Sigmoid colon (tissue), 7 donors: ENCODE measurements around the gene C1QTNF6. TPM values are rescaled to one million over a fixed set of nuclear protein-coding genes. Genes with fewer than 3 reads are reported as not detected.
"Not testable (repeated sequence)": the region's sequence is repeated elsewhere in the genome, so short reads cannot be mapped to it uniquely, and the experiment has no call there.

ENCODE experiments used
- DNase-seq: peaks from one replicate; pipeline ENCODE4 v3.0.0-alpha.2; 2019
- H3K27ac ChIP-seq, 4 donors: fragments of 200-600 bp; sonication (generic); one replicate each; pipeline ENCODE4 v1.5.1; 2016 to 2019; ENCODE audit warnings: mild to moderate bottlenecking in 1 of 4
- H3K27me3 ChIP-seq, 3 donors: fragments of 200-600 bp; sonication (generic); one replicate each; pipeline ENCODE4 v1.5.1; 2019; ENCODE audit warnings: mild to moderate bottlenecking in 1 of 3
- H3K36me3 ChIP-seq, 4 donors: fragments of 200-600 bp; sonication (generic); one replicate each; pipeline ENCODE4 v1.5.1; 2016 to 2019
- H3K4me1 ChIP-seq, 4 donors: fragments of 200-600 bp; sonication (generic); one replicate each; pipeline ENCODE4 v1.5.1; 2017 to 2019
- H3K4me3 ChIP-seq, 4 donors: fragments of 200-600 bp; sonication (generic); one replicate each; pipeline ENCODE4 v1.5.1; 2017 to 2019; ENCODE audit warnings: mild to moderate bottlenecking in 2 of 4, moderate library complexity in 1 of 4
- H3K9me3 ChIP-seq, 4 donors: fragments of 200-600 bp in 3 of 4; sonication (generic) in 3 of 4; one replicate each; pipeline versions ENCODE4 v1.5.1 to v1.6.1; 2013 to 2019
- EP300 ChIP-seq, 4 donors: sonication (generic); formaldehyde crosslinking; IDR thresholded peaks; one replicate each; pipeline ENCODE4 v1.6.1; 2017; ENCODE audit warnings: antibody characterized with exemption in 4 of 4
- POLR2A ChIP-seq, 2 donors: fragments of 450-650 bp; IDR thresholded peaks; one replicate each; pipeline ENCODE4 v1.6.1; 2016; ENCODE audit warnings: antibody characterized with exemption in 2 of 2, mild to moderate bottlenecking in 2 of 2, moderate library complexity in 2 of 2
- POLR2AphosphoS5 ChIP-seq, 4 donors: sonication (generic); formaldehyde crosslinking; IDR thresholded peaks; one replicate each; pipeline ENCODE4 v1.6.1; 2017; ENCODE audit warnings: antibody characterized with exemption in 4 of 4
- WGBS, 2 donors: extraction: QIAGEN DNeasy Blood & Tissue Kit; methylation state at CpG; one replicate each; pipeline ENCODE4 v1.1.7; 2013; 5-methylcytosine and 5-hydroxymethylcytosine counted together
- intact Hi-C: fragments of 100-400 bp; cut with DNase I; formaldehyde crosslinking; loops from one replicate; pipeline ENCODE4 v1.15.1; 2023
- polyA plus RNA-seq, 3 donors: library from polyadenylated mRNA; stranded (reverse); fragments of 200-250 nt; gene quantifications; one replicate each; pipeline ENCODE4 v1.2.3, GENCODE V29; 2013
- total RNA-seq, 4 donors: library from RNA; depleted of rRNA; stranded (reverse); fragments of >200 nt; gene quantifications; one replicate each; pipeline ENCODE4 v1.1.0, GENCODE V29; 2016
- TF ChIP-seq, protein P1 (sequence below), 4 experiments: fragments of 450-650 bp in 3 of 4; fragments of 200-600 bp in 1 of 4; IDR thresholded peaks; one replicate each; pipeline ENCODE4 v1.5.1; 2016 to 2019; ENCODE audit warnings: antibody characterized with exemption in 4 of 4, mild to moderate bottlenecking in 3 of 4, moderate library complexity in 2 of 4
- donor health status: healthy with polysubstance abuse.
- donor health status: Bipolar disorder and iron deficiency.
- donor health status: healthy.

Gene C1QTNF6
- total RNA-seq (1 to 10 TPM; 1.1 to 5.5 (median 1.6) TPM), polyA plus RNA-seq (10 to 100 TPM in 1 of 3 donors, 1 to 10 TPM in 2; 1.8 to 12.1 (median 1.8) TPM)

DNA sequence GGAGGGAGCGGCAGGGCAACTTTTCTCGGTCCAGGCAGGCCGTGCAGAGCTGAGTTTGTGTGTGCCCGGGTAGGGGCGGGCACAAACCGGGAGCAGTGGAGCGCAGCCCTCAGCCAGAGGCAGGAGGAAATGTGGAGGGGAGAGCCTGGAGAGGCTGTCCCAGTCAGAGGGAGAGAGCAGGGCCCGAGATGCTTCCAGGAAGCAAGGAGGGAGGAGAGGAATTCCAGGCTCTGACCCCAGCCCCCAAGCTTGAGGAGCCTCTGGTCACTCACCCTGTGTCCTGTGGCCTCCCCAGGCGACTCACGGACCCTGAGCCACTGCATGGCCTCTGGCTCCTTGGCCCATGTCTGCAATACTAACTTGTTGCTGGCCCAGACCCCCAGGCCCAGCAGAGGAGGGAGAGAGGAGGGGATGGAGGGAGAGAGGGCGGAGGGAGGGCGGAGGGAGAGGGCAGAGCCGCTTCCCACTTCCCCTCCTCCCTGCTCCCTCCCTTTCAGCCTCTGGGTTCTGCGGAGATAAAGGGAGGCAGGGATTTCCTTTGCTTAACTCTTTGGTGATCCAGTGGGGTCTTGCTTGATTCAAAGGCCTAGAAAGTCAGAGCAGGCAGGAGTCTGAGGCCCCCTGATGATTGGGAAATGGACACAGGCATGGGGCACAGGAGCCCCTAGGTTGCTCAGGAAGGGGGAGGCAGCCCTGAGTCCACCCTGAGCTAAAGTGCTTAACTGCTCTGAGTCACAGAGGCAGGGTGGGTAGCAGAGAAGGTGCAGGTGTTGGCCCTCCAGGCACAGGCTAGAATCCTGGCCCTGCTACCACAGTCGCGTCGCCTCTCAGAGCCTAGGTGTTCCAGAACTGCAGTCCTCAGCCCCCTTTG, at the start of gene C1QTNF6:
TSS of gene C1QTNF6 (minus strand) at position 357 of the 871 bp plus-strand sequence. CDS start at position 323, 34 bp downstream.
- WGBS, 2 donors: 20 to 50% methylated on average over 17 of the region's 17 CpGs
- H3K4me1 ChIP-seq: peaks cover 0 to 42% (median 29%) of the 10 kb centered on the region in 4 donors
- peak; percentile 68 for DNase-seq
- peak within 1 kb of the TSS; percentile 82 to 88 (median 84) for H3K27ac ChIP-seq
- H3K36me3 ChIP-seq: no peaks in the 10 kb centered on the region
- TF ChIP-seq EP300 (IDR thresholded peaks at IDR 0.05) (no peak), POLR2A (IDR thresholded peaks at IDR 0.05) (no peak), POLR2AphosphoS5 (IDR thresholded peaks at IDR 0.05) (no peak)
- TF ChIP-seq, protein P1, sequence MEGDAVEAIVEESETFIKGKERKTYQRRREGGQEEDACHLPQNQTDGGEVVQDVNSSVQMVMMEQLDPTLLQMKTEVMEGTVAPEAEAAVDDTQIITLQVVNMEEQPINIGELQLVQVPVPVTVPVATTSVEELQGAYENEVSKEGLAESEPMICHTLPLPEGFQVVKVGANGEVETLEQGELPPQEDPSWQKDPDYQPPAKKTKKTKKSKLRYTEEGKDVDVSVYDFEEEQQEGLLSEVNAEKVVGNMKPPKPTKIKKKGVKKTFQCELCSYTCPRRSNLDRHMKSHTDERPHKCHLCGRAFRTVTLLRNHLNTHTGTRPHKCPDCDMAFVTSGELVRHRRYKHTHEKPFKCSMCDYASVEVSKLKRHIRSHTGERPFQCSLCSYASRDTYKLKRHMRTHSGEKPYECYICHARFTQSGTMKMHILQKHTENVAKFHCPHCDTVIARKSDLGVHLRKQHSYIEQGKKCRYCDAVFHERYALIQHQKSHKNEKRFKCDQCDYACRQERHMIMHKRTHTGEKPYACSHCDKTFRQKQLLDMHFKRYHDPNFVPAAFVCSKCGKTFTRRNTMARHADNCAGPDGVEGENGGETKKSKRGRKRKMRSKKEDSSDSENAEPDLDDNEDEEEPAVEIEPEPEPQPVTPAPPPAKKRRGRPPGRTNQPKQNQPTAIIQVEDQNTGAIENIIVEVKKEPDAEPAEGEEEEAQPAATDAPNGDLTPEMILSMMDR (IDR thresholded peaks at IDR 0.05): no peak
- H3K9me3 ChIP-seq: no peaks in the 10 kb centered on the region
- peak within 1 kb of the TSS in 3 of 4 donors; percentile 38 to 47 (median 42) for H3K4me3 ChIP-seq
- H3K27me3 ChIP-seq: no peaks in the 10 kb centered on the region
- intact Hi-C loops: no loop called here

DNA sequence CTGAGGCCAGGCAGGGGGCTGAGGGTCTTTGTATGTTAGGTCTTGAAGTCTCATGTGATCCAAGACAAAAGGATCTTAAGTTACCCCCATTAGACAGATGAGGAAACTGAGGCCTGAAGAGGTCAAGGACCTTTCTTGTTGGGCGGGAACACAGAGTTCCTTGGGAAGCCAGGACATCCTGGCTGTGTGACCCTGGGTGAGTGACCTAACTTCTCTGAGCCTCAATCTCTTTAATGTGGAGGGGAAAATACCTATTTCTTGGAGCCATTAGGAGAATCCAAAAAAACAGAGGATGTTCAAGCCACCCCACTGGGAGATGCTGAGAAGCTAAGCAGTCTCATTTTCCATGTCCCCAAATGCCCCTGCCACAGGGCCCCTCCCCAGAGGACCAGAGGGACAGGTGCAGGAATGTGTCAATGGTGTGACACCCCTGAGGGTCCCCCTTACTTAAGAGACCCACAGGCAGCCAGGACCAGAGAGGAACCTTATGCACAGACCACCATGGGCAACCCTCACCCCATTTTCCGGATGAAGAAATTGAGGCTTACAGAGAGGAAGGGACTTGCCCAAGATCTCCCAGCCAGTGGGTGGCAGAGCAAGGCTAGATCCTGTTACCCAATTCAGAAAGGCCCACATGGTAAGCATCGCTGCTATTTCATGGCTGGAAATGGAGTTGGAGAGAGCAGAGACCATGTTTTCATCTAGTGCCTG, 48.0 kb upstream of the C1QTNF6 start:
- H3K36me3 ChIP-seq: no peaks in the 10 kb centered on the region
- peaks cover 0 to 76% (median 34%) of the 10 kb centered on the region in 3 donors for H3K27me3 ChIP-seq
- no peaks in the 10 kb centered on the region for H3K4me1 ChIP-seq
- no peak overlapping the region for H3K27ac ChIP-seq
- DNase-seq: peak; percentile 33
- intact Hi-C loops: no loop called here
- no peak overlapping the region for H3K4me3 ChIP-seq
- TF ChIP-seq, protein P1 (IDR thresholded peaks at IDR 0.05): no peak
- no peak for TF ChIP-seq POLR2AphosphoS5 (IDR thresholded peaks at IDR 0.05)
- no peak for TF ChIP-seq POLR2A (IDR thresholded peaks at IDR 0.05)
- TF ChIP-seq EP300 (IDR thresholded peaks at IDR 0.05): no peak
- 86 to 94% methylated on average over 3 of the region's 3 CpGs for WGBS, 2 donors
- no peaks in the 10 kb centered on the region for H3K9me3 ChIP-seq

DNA sequence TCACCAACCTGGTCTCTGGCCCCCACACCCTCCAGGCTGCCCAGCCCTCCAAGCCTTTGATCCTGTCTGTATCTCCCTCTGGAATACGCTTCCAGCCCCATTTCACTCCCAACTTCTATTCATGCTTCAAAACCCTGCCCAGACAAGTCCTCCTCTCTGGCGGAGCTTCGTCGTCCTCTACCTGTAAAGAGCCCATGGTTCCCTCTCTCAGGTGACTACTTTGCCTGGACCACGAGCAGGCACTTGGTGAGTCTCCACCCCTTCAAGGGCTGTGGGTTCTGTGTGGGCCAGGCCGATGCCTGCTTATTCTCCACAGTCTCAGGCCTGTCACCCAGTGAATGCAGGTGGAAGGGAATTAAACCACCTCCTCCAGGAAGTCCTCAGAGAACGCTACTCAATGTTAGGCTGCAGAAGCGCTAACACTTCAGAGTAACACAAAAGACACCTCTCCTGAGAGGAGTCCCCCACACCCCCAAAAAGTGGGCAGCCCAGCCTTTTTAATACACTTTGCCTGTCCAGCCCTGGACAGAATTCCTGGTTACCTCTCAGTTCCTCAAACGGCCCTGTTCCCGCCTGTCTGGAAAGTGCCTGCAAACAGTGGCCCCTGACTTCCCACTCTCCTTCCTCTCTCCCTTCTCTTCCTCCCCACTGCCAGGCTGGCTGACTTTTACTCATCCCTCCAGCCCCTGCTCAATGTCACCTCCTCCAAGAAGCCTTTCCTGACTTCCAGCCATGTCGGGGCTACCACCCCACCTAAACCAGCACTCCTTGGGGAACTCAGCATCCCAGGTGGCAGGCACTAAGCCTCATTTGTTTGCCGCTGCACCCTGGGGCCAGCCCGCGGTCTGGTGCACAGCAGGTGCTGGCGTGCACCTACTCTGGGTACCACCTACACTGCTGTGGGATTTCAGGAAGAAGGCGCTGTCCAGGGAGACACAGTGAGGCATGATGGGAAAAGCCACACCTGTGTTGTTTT, 47.0 kb upstream of the C1QTNF6 start:
- WGBS, 2 donors: 75 to 86% methylated on average over 16 of the region's 16 CpGs
- H3K4me3 ChIP-seq: no peak overlapping the region
- no peak for DNase-seq
- intact Hi-C loops: no loop called here
- peaks cover 0 to 73% (median 34%) of the 10 kb centered on the region in 3 donors for H3K27me3 ChIP-seq
- H3K9me3 ChIP-seq: no peaks in the 10 kb centered on the region
- H3K27ac ChIP-seq: no peak overlapping the region
- H3K4me1 ChIP-seq: no peaks in the 10 kb centered on the region
- no peaks in the 10 kb centered on the region for H3K36me3 ChIP-seq
- TF ChIP-seq POLR2AphosphoS5 (IDR thresholded peaks at IDR 0.05) (no peak), EP300 (IDR thresholded peaks at IDR 0.05) (no peak), POLR2A (IDR thresholded peaks at IDR 0.05) (no peak)

DNA sequence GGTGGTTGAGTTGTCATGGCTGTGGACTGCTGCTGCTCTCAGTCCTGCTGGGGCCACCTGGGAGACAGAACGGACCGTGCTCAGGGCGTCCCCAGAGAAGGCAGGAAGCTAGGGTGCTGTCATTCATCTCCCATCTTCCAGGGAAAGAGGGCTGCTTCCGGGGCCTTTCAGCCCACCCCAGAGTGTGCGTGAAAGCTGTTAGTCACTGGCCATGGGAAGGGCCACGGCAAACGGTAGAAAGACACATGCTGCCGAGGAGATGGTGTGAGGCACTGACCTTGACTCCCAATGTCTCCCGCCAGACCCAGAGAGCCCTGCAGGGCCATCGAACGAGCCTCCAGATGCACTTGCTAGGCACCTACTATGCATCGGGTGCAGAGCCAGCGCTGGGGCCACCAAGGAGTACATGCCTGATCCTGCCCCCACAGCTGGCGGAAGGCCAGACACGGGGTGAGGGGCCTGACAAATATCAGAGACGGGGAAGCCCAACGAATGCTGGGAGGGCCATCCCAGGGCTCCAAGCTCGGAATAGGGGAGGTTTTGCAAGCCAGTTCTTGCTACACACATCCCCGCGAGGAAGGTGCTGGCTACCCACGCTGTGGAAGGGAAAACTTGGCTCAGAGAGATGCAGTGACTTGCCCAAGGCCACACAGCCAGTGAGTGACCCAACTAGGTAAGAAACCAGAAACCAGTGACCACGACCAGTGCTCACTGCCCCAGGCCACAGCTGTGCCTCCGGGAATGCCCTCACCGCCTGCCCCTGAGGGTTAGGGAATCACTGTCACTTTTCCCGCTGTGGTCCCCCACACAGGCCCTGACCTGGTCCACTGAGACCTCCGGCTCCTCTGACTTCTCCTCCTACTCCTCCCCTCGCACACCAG, 45.9 kb upstream of the C1QTNF6 start:
- TF ChIP-seq POLR2A (IDR thresholded peaks at IDR 0.05) (no peak), EP300 (IDR thresholded peaks at IDR 0.05) (no peak), POLR2AphosphoS5 (IDR thresholded peaks at IDR 0.05) (no peak)
- TF ChIP-seq, protein P1 (IDR thresholded peaks at IDR 0.05): no peak
- intact Hi-C loops: no loop called here
- Histone ChIP-seq H3K27me3 (peaks cover 0 to 75% (median 34%) of the 10 kb centered on the region in 3 donors), H3K4me1 (peaks cover 0 to 7% (median 0%) of the 10 kb centered on the region in 4 donors), H3K4me3 (no peak overlapping the region), H3K27ac (no peak overlapping the region), H3K36me3 (no peaks in the 10 kb centered on the region), H3K9me3 (no peaks in the 10 kb centered on the region)
- no peak for DNase-seq
- WGBS, 2 donors: 72 to 80% methylated on average over 27 of the region's 27 CpGs

DNA sequence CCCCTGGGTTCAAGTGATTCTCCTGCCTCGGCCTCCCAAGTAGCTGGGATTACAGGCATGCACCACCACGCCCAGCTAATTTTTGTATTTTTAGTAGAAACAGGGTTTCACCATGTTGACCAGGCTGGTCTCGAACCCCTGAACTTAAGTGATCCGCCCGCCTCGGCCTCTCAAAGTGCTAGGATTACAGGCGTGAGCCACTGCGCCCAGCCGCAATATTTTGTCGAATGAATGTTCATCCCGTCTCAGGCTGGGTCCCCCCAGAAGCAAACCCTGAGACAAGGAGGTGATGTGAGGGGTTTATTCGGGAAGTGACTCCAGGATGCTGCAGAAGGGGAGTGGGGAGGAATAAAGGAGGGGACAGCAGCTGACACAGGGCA, 45.3 kb upstream of the C1QTNF6 start:
- H3K9me3 ChIP-seq, H3K27ac ChIP-seq, H3K36me3 ChIP-seq, intact Hi-C loops, H3K4me3 ChIP-seq, DNase-seq: not testable (repeated sequence)
- H3K4me1 ChIP-seq: peaks cover 0 to 13% (median 0%) of the 10 kb centered on the region in 4 donors
- 90% methylated on average over 12 of the region's 12 CpGs for WGBS, 2 donors
- H3K27me3 ChIP-seq: peaks cover 0 to 72% (median 34%) of the 10 kb centered on the region in 3 donors
